Measurements from ENCODE around the gene CCDC74B.
"Not testable (repeated sequence)": the region's sequence is repeated elsewhere in the genome, so short reads cannot be mapped to it uniquely, and the experiment has no call there.

The CCDC74B gene

DNA sequence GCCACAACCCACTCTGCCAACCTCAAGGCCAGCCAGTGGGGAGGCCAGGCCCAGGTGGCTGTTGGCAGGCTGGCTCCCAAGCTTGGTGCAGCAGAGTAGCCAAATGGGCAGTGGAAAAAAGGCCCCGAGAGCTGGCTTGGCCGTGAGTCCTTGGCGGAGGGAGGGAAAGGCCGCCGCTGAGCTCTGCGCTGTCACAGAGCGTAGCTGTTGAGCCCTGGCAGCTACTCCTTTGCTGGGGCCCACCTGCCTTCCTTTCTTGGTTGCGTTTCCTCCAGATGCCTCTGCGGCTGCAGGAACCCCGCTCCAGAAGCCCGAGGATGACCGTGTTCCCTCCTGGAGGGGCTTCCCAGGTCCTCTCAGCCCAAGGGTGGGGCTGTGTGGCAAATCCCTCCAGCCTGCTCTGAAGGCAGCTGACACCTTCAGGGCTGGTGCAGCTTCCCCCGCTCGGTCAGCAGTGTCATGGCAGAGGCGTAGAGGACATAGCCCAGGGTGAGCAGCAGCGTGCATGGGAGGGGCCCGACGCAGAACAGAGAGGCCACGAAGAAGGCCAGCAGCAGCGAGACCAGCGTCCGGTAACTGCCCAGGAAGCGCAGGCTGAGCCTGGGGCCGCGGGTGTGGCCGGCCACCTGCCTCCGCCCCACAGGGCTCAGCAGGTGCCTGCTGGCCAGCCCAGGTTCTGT lies 7.4 kb upstream of the CCDC74B start:
- in situ Hi-C loops (cut with MboI; ENCODE audit: low sequenced_read_pairs), result not testable (repeated sequence)

DNA sequence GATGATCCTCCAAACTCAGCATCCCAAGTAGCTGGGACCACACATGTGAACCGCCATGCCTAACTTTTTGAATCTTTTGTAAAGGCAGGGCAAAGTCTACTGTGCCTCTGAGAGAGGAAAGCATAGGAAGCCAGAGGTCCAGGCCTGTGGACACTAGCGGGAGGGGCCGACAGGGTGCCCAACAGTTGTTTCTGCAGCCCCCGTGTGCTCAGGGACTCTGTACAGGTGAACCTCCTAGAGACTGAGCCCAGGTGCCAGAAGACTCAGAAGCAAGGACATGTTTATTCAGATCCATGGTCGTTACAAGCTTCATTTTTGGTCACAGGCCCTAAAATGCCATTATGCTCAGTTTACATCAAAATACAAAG lies 6.2 kb upstream of the CCDC74B start:
- in situ Hi-C loops (cut with MboI; ENCODE audit: low sequenced_read_pairs), result not testable (repeated sequence)

DNA sequence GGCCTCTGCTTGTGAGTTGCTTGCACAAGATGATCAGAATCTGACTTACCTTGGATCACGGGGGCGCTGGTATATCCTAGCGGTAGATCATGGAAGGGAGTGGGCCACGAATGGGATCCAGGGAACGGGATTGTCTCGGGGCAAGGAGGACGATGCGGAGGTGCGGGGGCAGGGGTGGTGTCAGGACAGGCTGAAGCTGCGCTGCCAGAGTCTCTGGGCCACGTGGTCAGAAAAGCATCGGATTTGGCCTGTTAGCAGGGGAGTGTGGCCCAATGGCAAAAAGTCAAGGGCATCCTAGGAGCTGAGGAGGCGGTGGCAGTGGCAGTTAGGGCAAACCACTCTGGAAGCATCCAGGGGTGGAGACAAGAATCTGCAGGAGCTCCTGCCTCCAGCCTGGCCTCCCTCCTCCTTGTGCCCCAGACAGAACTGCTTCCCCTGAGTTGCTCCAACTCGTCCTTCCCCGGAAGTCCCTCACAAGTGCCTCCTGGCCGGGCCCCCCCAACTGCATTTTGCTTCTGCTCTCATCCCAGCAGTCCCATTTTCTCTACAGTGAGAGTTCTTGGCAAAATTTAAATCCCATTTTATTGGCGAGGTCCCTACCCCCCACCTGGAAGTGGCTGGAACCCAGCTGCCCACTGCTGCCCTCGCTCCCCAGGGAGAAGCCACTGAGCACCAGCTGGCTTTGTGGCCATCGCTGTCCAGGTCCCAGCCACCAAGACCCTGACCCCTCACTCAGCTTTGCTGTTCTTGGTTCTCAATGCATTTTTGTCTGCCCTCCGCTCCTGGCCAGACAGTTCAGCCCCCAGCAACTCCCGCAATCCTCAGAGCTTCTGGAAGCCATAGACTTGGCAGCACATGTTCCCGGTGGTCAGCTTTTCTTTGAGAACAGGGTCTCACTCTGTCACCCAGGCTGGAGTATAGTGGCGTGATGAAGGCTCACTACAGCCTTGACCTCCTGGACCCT lies 5.6 kb upstream of the CCDC74B start:
- in situ Hi-C loops (cut with MboI; ENCODE audit: low sequenced_read_pairs), result no loop called here

DNA sequence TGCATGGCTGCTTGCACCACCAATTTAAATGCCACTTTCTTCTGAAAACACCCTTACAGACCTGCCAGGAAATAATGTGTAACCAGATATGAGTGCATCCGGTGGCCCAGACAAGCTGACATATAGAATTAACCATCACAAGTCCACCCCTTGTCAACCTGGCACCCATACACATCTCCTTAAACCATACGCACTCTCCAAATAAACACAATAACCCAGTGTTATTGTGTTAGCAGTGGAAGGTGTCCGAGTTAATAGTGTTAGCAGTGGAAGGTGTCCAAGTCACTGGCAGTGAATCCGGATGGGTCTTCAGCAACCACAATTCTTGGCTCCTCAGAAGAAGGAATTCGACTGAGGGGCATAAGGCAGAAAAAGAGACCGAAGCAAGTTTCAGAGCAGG lies 3.6 kb upstream of the CCDC74B start:
- in situ Hi-C loops (cut with MboI; ENCODE audit: low sequenced_read_pairs), result not testable (repeated sequence)

DNA sequence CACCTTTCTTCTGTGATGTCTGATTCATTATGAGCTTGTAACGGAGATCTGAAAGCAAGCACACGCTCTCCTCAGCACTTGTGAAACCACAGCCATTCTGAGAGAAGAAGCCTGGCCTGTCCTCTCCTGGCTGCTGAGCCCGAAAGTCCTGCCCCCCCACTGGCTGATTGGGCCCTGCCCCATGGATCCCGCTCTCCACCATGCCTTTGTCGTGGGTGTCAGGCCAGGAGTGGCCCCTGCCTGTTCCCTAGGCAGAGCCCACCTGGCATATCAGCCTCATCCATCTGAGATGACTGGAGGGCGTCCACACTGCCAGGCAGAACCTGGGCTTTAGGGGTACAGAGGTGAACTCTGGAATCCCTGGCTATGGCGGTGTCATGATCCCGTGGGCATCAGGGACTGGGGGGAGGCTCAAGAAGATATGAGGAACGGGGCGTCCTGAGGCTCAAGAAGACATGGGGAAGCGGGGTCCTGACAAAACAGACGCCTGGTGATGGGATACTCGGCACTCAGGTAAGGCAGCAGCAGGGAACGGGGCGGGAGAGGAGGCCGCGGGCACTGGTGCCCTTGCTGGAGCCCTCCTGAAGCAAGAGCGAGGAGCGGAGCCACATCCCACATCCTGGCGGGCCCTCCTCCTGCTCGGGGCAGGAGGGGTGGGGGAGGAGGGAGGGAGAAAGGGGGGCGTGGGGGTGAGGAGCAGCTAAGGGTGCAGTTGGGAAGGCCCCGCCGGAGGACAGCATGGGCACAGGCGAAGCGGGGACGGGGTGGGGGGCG lies 1.5 kb downstream of the CCDC74B start:
- in situ Hi-C loops (cut with MboI; ENCODE audit: low sequenced_read_pairs), result not testable (repeated sequence)

DNA sequence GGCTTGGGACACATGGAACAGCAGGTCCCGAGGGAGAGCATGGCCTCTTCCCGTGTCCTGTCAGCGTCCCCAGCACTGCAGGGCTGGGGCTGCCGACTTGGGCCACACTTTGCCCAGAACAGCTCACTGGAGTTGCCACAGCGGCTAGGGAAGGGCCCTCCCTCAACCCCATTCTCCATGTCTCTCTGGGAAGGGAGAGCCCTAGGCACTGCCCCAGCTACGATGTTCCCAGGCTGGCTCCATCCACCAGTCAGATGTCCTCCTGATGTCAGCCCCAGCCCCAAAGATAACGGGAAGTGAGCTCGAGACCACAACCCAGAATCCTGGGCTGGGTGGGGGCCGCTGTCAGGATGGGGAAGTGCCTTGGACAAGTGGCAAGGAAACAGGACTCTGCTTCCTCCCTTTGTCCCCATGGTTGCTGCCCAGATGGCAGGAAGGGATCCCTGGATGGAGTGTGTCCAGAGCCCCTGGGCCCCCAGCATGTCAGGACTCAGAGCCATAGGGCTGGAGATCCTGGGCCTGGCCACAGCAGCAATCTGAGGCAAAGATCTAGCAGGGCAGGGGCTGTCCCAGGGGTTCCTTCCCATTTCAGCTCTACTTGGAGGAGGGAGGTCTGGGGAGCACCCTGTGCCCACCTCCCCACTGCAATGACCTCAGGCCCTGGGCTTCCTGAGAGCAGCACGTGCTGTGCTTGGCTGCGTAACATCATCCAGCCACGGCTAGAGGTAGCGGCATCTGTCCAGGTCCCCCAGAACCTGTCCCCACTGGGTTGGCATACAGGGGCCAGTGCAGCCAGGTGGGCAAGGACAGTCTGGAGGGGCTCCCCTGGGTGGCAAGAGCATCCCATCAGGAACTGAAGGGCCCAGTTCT lies 2.3 kb downstream of the CCDC74B start:
- in situ Hi-C loops (cut with MboI; ENCODE audit: low sequenced_read_pairs), result not testable (repeated sequence)

DNA sequence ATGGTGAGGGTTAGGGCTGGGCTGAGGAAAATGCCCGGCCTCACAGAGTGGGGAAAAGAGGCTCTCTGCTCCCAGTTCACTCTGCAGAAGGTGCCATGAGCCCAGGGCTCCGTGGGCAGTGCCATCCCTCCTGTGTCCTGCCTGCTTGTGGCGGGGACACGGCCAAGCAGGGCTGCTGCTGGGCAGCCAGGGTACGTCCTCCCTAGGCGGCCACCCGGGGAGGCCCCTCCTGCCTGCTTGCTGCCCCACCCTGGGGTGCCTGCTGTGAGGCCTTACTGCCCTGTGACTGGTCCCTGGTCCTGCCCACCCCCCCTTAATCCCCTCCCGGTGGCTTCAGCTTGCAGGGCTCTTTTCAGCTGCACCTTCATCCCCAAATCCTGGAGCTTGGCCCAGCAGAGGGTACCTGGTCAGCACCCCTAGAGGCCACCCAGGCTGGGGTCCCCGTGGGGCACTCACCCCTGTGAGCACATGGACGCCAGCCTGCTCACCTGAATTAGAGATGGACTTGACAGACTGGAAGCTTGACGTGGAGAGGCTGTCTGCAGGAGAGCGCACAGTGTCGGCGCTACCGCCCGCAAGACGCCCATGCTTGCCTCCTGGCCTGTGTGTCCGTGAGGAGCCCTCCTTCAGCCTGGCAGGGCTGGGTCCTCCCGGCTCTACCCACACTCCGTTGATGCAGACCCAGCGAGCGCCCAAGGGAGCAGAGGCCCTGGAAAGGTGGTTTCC lies 3.1 kb downstream of the CCDC74B start:
- in situ Hi-C loops (cut with MboI; ENCODE audit: low sequenced_read_pairs), result not testable (repeated sequence)

DNA sequence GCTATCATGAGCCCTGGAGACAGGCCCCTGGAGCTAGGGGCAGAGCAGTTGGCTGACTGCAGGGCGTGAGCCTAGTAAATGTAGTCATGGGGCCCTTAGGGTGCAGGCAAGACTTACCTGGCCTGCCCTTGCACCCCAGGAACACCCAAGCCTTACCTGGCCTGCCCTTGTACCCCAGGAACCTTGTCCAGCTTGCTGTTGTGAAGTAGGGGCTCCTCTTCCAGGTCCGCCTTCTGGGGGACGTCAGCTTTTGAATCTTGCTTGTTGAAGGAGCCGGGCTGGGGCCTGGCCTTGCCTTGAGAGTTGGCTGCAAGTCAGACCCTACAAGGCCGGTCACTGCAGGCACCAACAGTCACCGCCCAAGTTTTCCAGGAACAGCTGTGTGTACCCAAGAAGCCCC lies 3.9 kb downstream of the CCDC74B start:
- in situ Hi-C loops (cut with MboI; ENCODE audit: low sequenced_read_pairs), result not testable (repeated sequence)

DNA sequence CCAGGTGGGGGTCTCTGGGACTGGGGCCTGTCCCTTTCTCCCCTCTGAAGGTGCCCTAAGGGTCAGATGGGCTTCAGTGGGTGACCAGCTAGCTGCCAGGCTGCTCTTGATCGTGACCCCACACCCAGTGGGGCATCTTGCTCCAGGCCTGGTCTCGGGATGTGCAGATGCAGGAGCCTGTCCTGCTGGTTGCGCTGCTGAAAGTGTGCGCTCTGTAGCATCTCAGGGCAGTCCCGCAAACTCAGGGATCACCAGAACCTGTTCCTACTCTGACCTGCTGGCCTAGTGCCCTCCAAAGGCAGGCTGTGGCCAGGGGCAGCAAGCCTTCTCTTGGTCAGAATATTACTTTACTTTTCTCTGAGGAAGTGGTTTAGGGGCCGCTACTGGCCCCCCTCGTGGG lies 4.4 kb downstream of the CCDC74B start:
- in situ Hi-C loops (cut with MboI; ENCODE audit: low sequenced_read_pairs), result not testable (repeated sequence)

DNA sequence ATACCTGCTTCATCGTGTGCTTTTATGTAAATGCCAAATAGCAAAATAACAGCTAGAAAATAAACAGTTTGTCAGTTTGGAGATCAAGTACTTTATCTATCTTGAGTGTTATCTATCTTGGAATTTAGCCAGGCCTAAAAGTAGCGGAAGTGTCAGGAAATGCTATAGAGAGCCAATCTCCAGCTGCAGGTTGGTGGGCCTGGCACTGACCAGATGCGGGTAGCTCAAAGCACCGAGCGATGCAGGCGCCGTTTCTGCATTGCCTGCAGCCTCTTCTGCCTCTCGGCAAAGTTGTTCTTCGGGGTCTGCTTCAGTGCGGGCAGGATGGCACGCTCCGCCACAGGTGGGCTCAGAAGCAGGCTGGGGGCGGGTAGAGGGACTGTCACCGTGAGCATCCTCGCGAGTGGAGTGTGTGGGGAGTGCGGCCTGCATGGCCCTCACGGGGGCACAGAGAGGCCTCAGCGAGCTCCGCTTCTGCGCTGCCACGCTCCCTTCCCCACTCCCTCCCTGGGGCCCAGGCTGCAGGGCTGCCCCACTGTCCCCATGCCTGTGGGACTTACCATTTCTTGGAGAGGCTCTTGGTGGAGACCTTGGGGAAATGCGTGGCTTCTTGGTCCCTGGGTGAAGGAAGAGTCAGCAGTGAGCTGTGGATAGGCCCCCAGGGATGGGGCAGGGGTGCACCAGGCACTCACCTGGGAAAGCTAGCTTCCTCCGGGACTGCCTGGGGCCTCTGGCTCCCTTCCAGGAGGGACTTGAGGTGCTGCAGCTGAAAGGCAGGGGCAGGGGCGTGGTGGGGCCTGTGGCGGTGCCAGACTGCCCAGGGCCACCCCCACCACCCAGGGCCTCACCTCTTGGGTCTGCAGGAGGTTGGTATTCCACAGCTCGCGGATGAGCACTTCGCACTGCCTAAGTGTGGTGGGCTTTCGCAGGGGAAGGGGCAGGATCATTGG lies 5.3 kb downstream of the CCDC74B start:
- in situ Hi-C loops (cut with MboI; ENCODE audit: low sequenced_read_pairs), result not testable (repeated sequence)

DNA sequence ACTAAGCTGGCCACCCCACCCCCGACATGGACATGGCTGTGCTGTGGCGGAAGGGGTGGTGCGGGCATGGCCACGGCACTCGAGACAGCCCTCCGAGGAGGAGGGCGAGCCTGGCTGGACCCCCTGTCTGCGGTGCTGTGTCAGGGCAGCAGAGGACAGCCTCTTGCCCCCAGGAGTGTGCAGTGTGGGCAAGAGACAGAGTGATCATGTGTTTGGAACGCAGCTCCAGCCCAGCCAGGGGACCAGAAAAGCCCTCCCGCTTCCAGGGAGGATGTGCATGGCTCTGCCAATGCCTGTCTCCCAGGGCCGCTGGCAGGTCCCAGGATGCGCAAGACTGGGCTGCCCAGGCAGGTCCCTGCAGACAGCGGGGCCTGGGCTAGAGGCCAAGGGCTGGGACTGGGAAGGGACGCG lies 6.1 kb downstream of the CCDC74B start:
- in situ Hi-C loops (cut with MboI; ENCODE audit: low sequenced_read_pairs), result not testable (repeated sequence)

DNA sequence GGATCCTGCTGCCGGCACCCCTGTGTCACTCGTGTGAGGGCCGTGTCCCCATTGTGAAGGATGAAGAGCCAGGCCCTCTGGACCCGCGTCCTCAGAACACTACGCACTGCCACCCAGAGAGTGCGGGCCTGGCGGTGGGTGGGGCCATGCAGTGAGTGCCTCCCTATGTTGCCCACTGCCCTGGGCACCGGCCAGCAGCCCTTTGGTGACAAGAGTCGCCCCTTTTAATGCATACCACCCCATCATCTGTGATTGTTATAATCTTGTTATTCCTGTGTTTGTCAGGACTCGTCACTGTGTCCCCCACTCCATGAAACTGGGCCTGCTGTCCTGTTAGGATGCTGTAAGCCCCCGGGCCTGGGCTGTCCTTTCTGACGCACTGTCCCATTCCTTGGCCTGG lies 6.6 kb downstream of the CCDC74B start:
- in situ Hi-C loops (cut with MboI; ENCODE audit: low sequenced_read_pairs), result not testable (repeated sequence)

DNA sequence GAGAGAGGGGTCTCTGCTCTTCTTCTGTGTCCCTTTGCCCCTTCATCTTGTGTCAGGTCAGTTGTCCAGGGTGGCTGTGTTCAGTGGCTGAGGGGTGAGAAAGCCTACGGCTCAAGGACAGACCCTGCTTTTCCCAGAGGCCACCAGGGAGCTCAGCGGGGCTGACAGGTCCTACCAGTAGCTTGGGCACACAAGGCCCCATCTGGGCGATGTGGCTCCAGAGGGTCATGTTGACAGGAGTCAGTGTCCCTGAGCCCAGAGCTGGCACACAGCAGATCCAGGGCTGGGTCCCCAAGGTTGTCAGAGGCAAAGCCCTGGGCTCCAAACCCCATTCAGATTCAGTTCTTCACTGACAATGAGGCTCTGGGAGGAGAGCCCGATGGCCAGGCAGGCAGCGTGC lies 7.8 kb downstream of the CCDC74B start:
- in situ Hi-C loops (cut with MboI; ENCODE audit: low sequenced_read_pairs), result not testable (repeated sequence)

DNA sequence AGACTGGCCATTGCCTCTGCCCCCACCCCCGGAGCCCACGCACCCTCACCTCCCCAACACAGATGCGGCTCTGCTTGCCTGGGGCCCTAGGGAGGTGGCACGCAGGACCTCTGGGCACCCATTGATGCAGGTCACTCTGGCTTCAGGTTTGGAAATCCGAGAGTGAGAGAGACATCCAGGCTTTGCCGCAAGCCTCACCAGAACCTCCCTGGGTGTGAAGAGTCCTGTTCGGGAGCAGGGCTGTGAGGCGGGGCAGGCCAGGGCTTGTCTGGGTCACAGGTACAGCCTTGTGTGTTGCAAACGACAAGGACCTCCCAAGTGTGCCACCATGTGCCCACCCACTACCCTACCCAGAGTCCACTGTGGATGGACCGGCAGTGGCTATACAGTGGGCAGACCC lies 8.4 kb downstream of the CCDC74B start:
- in situ Hi-C loops (cut with MboI; ENCODE audit: low sequenced_read_pairs), result not testable (repeated sequence)

DNA sequence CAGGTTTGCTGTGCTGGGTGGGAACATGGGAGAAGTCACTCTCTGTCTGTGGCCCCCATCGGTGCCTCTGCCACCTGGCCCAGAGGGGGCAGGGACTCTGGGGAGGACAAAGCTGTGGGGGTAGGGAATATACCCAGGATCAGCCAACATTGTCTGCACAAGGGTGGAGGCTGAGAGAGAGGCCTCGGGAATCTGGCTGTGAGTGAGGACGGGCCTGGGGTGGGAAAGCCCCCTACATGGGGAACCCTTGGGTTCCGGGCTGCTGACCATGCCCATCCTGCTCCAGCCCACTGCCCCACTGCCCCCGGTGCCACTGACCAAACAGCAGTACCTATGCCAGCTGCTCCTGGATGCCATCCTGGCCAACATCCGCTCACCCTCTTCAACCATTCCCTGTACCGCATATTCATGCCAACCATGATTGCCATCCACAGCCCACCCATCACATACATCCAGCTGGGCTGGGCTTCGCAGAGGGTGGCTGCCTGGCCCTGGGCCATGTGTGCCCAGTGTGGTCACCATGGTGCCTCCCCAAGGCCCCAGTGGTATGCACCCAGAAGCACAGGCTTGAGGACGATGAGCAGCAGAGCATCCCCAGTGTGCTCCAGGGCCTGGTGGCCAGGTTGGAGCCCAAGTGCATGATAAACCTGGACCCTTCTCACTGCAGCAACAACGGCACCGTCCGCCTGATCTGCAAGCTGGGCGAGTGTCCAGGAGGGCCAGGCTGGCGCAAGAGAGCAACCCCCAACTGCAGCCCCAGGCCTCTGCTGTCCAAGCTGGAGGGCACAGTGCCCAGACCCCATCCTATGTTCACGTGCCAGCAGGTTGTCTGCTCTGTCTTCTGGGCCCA lies 9.0 kb downstream of the CCDC74B start:
- in situ Hi-C loops (cut with MboI; ENCODE audit: low sequenced_read_pairs), result no loop called here

DNA sequence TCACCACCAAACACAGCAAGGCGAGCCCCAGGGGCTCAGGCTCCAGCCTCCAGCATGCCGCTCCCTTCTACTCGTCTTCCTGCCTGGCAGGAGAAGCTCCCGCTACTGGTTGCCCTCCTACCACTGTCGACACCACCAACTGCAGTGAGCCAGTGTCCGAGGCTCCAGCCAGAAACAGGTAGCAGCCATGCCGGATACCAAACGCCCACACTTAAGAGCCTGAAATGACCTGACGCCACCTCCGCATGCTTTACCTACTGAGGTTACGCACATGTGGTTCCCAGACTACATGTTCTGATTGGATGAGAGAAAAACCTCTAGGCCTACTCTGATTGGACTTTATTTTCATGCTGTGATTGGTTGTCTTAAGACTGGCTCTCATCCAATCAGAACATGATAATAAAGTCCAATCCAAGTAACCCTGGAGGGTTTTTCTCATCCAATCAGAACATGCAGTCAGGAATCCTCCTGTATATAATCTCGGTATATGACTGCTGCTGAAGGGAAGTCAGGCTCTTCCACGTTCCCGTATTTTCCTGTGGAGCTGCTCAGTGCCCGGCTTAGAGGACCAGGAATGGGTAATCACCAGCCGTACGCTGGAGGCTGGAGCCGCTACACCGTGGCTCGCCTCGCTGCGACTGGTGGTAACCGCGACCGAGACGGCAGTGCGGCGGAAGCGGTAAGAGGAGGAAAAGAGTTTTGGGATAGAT lies 15.6 kb downstream of the CCDC74B start, which contains the start of gene POTEF:
Gene POTEF (minus strand): TSS at position 103 of the 710 bp plus-strand sequence. CDS start 8,707 bp downstream, outside the sequence.
- in situ Hi-C loops (cut with MboI; ENCODE audit: low sequenced_read_pairs), result not testable (repeated sequence)

DNA sequence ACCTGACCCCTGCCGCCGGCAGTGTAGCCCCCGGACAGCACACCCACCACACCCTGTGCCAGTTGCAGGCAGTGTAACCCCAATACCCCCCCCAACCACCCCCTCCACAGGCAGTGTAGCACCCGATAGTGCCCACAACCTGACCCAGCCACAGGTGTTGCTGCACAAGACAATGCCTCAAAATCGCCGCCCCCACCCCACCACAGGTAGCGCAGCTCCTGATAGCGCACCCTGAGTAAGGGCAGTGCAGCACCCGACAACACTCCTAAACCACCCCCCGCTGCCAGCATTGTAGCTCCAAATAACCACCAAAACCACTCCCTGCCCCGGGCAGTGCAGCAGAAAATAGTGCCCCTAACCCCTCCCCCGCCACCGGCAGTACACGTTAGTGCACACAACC lies 16.4 kb downstream of the CCDC74B start:
- in situ Hi-C loops (cut with MboI; ENCODE audit: low sequenced_read_pairs), result not testable (repeated sequence)

Data from HL-60/S4 treated with retinoic acid at 250 ng/mL for 4 days and 3 days (cell line).